SJSA1 (cell line): Measurements from ENCODE around the gene KDM2A. TPM values are rescaled to one million over a fixed set of nuclear protein-coding genes. Genes with fewer than 3 reads are reported as not detected.
A peak's percentile ranks its signal among the peaks of the same experiment; 100 is the strongest.

Experiments used
- DNase-seq, 2 experiments: peaks; one replicate each; pipeline ENCODE4 v3.0.0-alpha.2; 2015 to 2020; ENCODE audit warnings: low spot score in 2 of 2, low read depth in 1 of 2
- H3K27ac ChIP-seq: fragments of 250-450 bp; sonication (Bioruptor Pico); 2 replicates; pipeline ENCODE4 v1.5.1; 2020; ENCODE audit warnings: mild to moderate bottlenecking, moderate library complexity
- H3K27me3 ChIP-seq: fragments of 250-450 bp; sonication (Bioruptor Pico); replicated peaks from 2 replicates; pipeline ENCODE4 v1.5.1; 2020; ENCODE audit warnings: mild to moderate bottlenecking, moderate library complexity
- H3K36me3 ChIP-seq: fragments of 250-450 bp; sonication (Bioruptor Pico); 2 replicates; pipeline ENCODE4 v1.5.1; 2020; ENCODE audit warnings: mild to moderate bottlenecking
- H3K4me1 ChIP-seq: fragments of 250-450 bp; sonication (Bioruptor Pico); replicated peaks from 2 replicates; pipeline ENCODE4 v1.6.1; 2021; ENCODE audit warnings: mild to moderate bottlenecking
- H3K4me3 ChIP-seq: fragments of 250-450 bp; sonication (Bioruptor Pico); 2 replicates; pipeline ENCODE4 v1.5.1; 2020; ENCODE audit warnings: mild to moderate bottlenecking
- H3K9me3 ChIP-seq: fragments of 250-450 bp; sonication (Bioruptor Pico); replicated peaks from 2 replicates; pipeline ENCODE4 v1.5.1; 2020; ENCODE audit warnings: mild to moderate bottlenecking
- total RNA-seq: library from RNA; depleted of rRNA; stranded (reverse); fragments of >200 nt; shearing (Covaris generic); gene quantifications from 2 replicates; pipeline ENCODE4 v1.2.3, GENCODE V29; 2014

Gene KDM2A
- total RNA-seq, 1 experiment from 2014 or later: 41.2 TPM

DNA sequence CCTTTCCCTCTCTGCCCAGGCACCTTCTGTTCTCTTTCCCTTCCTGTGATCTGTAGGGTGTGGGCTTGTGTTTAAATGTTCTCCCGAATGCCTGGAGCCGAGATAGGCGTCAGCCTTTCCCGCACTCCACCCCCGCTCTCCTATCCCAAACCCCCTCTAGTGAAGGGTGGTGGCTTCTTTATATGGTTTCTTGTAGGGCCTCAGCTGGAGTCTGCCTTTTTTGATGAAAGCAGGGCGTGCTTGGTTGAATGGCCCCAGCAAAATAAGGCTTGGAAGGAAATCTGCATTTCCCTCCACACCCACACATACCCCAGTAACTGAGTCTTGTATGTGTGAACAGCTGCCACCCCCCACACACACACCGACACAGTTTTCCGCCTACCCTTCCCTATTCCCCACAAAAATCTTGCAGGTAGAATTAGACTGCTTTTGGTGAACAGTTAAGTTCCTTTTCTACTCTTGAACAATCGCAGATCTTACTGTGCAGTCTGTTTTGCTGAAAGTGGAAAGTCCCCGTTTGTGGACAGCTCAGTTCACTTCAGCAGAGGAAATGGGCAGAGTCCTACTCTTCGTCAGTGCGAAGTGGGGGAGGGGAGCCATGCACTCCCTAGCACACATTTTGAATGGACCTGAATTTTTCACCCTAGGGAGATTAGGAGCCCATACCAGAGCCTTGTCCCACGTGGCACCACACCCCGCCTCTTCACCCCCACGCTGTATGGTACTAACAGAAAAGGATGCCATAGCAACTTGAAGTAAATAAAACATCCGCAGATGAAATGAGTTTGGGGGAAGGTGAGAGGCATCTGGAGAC, 121.7 kb downstream of the KDM2A start:
- DNase-seq: peak; percentile 89 to 90
- Histone ChIP-seq H3K9me3 (no peaks in the 10 kb centered on the region), H3K27me3 (no peaks in the 10 kb centered on the region), H3K4me3 (peak overlapping the region; percentile 47), H3K27ac (peak overlapping the region; percentile 84), H3K4me1 (peaks cover 30% of the 10 kb centered on the region), H3K36me3 (peaks cover 43% of the 10 kb centered on the region)

DNA sequence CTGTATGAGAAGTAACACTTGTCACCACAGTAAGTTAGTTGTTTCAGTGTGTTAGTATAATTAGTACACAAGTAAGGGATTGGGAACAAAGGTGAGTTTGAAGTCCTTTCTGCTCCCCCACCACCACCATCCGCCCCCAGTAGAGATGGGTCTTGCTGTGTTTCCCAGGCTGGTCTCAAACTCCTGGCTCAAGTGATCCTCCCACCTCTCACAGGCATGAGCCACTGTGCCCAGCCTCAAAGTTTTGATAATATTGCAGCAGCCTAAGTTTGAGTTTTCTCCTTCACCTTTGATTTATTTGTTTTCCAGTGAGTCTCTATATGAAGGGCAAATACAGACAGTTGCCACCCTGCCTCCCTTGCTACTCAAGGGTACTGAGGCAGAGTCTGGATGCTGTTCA, 123.5 kb downstream of the KDM2A start:
- Histone ChIP-seq H3K27me3 (no peaks in the 10 kb centered on the region), H3K36me3 (peaks cover 59% of the 10 kb centered on the region), H3K9me3 (no peaks in the 10 kb centered on the region), H3K4me3 (no peak overlapping the region), H3K27ac (no peak overlapping the region), H3K4me1 (peaks cover 30% of the 10 kb centered on the region)
- DNase-seq: no peak

DNA sequence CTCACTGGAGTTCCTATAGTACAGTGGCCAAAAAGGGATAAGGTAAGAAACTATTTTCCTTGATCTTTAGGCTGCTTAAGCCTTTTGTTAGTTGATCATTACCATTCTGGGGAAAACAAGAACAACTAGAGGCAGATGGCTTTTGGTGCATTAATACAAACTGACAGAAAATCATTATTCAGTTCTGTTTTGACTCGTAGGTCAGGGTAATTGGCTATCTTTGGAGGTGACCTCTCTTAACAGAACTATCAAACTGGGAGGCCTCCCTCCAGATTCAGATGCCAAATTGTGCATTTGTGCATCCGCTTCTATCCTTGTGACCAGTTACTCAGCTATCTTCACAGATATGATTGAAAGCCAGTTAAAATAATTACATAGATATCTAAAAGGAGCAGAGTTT, 124.0 kb downstream of the KDM2A start:
- DNase-seq: no peak
- Histone ChIP-seq H3K36me3 (peaks cover 64% of the 10 kb centered on the region), H3K4me3 (no peak overlapping the region), H3K4me1 (peaks cover 30% of the 10 kb centered on the region), H3K27me3 (no peaks in the 10 kb centered on the region), H3K27ac (no peak overlapping the region), H3K9me3 (no peaks in the 10 kb centered on the region)

DNA sequence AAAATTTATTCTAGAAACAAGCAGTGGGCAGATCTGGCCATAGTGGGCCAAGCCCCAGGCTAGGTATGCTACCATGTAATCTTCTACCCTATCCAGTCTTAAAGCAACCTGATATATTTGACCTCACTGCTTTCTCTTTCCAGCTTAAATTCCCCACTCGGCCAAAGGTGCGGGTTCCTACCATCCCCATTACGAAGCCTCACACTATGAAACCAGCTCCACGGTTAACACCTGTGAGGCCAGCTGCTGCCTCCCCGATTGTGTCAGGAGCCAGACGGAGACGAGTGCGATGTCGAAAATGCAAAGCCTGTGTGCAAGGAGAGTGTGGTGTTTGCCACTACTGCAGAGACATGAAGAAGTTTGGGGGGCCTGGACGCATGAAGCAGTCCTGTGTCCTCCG, 126.0 kb downstream of the KDM2A start:
- peaks cover 19% of the 10 kb centered on the region for H3K4me1 ChIP-seq
- peaks cover 82% of the 10 kb centered on the region for H3K36me3 ChIP-seq
- no peak overlapping the region for H3K27ac ChIP-seq
- H3K27me3 ChIP-seq: no peaks in the 10 kb centered on the region
- peak in 1 of 2 experiments; percentile 44 for DNase-seq
- no peaks in the 10 kb centered on the region for H3K9me3 ChIP-seq
- H3K4me3 ChIP-seq: no peak overlapping the region

DNA sequence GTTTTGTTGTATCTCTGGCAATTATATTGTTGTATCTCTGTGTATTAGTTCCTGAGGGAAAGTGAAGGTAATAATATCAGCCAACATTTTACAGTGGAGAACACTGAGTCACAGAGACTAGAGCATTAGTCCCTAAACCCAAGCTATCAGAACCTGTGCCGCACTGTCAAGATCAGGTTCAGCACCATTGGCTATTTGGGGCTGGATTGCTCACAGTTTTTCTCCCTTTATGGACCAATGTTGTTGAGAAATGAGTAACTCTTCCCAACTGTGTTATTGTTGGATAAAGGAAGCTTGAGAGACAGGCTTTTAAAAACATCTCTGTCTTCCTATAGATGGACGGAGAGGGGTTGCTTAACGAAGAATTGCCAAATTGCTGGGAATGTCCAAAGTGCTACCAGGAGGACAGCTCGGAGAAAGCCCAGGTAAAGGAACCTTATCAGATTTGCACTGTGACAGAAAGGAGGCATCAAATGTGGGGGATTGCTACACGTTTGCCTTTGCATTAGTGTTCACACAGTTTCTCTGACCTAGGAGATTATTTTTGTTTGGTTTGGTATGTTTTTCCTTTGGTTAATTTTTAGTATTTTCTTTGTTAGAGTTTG, 129.0 kb downstream of the KDM2A start:
- peaks cover 96% of the 10 kb centered on the region for H3K36me3 ChIP-seq
- H3K27me3 ChIP-seq: no peaks in the 10 kb centered on the region
- no peak for DNase-seq
- peaks cover 2% of the 10 kb centered on the region; the same call in 1 of the 2 replicates for H3K9me3 ChIP-seq
- H3K4me3 ChIP-seq: no peak overlapping the region
- no peaks in the 10 kb centered on the region for H3K4me1 ChIP-seq
- H3K27ac ChIP-seq: no peak overlapping the region

DNA sequence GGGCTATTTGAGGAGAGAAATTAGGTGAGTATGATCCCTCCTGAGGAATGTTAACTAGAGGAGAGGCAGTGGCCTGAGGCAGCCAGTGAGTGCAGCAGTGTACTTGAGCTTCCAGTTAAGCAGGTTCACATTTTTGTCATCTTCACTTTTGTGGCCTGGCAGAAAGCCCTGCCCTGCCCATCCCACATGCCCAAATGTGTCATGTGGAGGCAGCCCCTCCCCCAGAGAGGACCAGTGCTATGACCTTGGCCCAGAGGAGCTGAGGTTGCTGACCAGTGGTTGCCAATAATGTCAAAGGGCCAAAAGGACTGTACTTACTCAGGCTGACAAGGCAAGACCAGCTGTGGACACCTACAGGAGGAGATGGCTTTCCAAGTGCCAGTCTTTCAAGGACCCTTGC, 129.6 kb downstream of the KDM2A start:
- Histone ChIP-seq H3K9me3 (peaks cover 3% of the 10 kb centered on the region; the same call in 1 of the 2 replicates), H3K4me1 (no peaks in the 10 kb centered on the region), H3K36me3 (peaks cover 96% of the 10 kb centered on the region), H3K27ac (no peak overlapping the region), H3K4me3 (no peak overlapping the region), H3K27me3 (no peaks in the 10 kb centered on the region)
- DNase-seq: peak in 1 of 2 experiments; percentile 44

DNA sequence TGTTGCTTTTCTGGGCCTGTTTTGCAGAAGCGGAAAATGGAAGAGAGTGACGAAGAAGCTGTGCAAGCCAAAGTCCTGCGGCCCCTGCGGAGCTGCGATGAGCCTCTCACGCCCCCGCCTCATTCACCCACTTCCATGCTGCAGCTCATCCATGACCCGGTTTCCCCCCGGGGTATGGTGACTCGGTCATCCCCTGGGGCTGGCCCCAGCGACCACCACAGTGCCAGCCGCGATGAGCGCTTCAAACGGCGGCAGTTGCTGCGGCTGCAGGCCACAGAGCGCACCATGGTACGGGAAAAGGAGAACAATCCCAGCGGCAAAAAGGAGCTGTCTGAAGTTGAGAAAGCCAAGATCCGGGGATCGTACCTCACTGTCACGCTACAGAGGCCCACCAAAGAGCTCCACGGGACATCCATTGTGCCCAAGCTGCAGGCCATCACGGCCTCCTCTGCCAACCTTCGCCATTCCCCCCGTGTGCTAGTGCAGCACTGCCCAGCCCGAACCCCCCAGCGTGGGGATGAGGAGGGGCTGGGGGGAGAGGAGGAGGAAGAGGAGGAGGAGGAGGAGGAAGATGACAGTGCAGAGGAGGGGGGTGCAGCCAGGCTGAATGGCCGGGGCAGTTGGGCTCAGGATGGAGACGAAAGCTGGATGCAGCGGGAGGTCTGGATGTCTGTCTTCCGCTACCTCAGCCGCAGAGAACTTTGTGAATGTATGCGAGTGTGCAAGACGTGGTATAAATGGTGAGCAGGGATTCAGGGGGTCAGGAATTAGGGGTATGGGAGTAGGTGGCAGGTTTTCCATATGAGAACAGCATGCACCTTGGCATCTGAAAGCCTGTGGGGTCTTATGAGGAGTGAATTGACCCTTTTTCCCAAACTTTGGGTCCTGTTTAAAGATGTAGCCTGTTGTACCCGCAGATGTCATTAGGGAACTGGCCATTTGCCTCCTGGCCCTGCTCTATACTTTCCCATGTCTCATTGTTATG, 131.3 kb downstream of the KDM2A start:
- Histone ChIP-seq H3K36me3 (peaks cover 98% of the 10 kb centered on the region), H3K27ac (no peak overlapping the region), H3K4me1 (no peaks in the 10 kb centered on the region), H3K4me3 (no peak overlapping the region), H3K9me3 (peaks cover 3% of the 10 kb centered on the region; the same call in 1 of the 2 replicates), H3K27me3 (no peaks in the 10 kb centered on the region)
- DNase-seq: no peak

DNA sequence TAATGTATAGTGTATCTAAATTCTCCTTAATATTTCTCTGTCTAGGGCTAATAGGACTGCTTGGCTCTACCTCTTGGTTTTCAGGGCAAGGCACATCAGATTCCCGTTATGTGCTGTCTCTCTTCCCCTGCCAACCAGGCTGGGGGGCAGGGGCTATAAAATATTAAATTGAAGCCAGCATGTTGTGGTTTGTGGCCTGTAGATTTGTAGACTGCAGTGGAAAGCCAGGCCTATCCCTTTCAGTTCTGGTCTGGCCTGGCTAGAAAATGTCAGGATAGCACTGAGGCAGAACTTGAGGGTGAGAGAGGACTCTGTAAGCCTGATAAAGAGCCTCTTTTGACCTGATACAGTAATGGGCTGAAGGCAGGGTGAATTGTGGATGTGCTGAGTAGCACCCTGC, 132.8 kb downstream of the KDM2A start:
- no peak overlapping the region for H3K4me3 ChIP-seq
- peaks cover 96% of the 10 kb centered on the region for H3K36me3 ChIP-seq
- H3K27ac ChIP-seq: no peak overlapping the region
- H3K27me3 ChIP-seq: no peaks in the 10 kb centered on the region
- no peaks in the 10 kb centered on the region for H3K4me1 ChIP-seq
- DNase-seq: no peak
- peaks cover 3% of the 10 kb centered on the region; the same call in 1 of the 2 replicates for H3K9me3 ChIP-seq

DNA sequence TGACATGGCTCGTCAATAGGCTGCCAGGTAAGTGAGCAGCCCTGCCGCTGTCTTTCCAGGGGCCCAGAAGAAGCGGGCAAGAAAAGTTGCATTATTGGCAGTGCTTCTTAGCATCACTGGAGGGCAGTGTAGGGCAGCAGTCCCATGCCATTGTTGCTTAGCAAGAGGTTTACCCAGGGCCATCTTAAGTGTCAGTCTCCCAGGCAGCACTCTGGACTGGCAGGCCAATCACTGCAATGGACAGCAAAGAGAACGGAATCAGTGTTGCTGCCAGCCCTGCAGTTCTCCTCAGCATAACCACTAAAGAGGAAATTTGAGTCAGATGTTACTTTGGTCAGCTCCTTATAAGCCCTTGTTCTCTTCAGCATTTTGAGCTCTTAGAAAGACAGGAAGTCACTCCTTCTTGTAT, 133.8 kb downstream of the KDM2A start:
- DNase-seq: peak in 1 of 2 experiments; percentile 72

DNA sequence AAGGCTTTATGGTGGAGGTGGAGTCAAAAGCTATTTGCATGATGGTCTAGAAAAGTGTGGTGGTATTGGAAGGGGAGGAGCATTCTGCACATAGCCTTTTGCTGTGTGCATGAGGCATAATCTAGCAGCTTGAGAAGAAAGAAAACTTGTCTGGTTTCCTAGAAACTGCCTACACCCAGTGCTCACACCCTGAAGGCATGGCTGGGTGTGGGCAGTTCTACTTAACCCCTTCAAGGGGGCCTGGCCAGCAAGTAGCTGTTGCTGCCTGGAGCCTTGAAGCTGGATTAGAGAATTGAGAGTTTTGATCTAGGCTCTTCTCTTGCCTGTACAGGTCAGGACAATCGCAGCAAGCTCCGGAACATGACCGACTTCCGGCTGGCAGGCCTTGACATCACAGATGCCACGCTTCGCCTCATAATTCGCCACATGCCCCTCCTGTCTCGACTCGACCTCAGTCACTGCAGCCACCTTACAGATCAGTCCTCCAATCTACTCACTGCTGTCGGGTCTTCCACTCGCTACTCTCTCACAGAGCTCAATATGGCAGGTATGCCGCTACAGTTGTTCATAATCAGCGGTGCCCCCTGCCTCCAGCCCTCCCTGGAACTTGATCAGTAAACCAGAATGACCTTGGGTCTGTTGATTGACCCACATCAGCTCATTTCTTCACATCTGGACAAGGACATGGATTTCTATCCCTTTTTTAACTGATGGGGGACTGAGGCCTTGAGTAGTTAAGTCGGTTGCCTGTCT, 135.0 kb downstream of the KDM2A start:
- peaks cover 3% of the 10 kb centered on the region; the same call in 1 of the 2 replicates for H3K9me3 ChIP-seq
- H3K27me3 ChIP-seq: no peaks in the 10 kb centered on the region
- DNase-seq: peak in 1 of 2 experiments; percentile 42
- peaks cover 81% of the 10 kb centered on the region for H3K36me3 ChIP-seq
- no peaks in the 10 kb centered on the region for H3K4me1 ChIP-seq
- no peak overlapping the region for H3K27ac ChIP-seq
- H3K4me3 ChIP-seq: no peak overlapping the region

More for the DNA sequence above, 133.8 kb downstream of the KDM2A start:
- H3K27me3 ChIP-seq: no peaks in the 10 kb centered on the region
- no peak overlapping the region for H3K4me3 ChIP-seq
- no peak overlapping the region for H3K27ac ChIP-seq
- H3K9me3 ChIP-seq: peaks cover 3% of the 10 kb centered on the region; the same call in 1 of the 2 replicates
- H3K4me1 ChIP-seq: no peaks in the 10 kb centered on the region
- peaks cover 93% of the 10 kb centered on the region for H3K36me3 ChIP-seq

DNA sequence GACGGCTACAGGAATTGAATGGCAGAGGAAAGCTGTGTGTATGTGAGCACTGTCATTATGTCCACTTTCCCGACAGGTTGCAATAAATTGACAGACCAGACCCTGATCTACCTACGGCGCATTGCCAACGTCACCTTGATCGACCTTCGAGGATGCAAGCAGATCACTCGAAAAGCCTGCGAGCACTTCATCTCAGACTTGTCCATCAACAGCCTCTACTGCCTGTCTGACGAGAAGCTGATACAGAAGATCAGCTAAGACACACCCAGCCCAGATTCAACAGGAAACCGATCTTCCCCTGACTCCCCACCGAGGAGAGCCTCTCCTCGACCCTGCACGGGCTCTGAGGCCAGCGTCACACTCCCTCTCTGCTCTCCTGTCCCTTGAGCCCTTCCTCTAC, 135.7 kb downstream of the KDM2A start:
- no peak overlapping the region for H3K27ac ChIP-seq
- H3K4me3 ChIP-seq: no peak overlapping the region
- H3K4me1 ChIP-seq: no peaks in the 10 kb centered on the region
- no peaks in the 10 kb centered on the region for H3K27me3 ChIP-seq
- peak in 1 of 2 experiments; percentile 43 for DNase-seq
- H3K36me3 ChIP-seq: peaks cover 73% of the 10 kb centered on the region
- H3K9me3 ChIP-seq: peaks cover 3% of the 10 kb centered on the region; the same call in 1 of the 2 replicates

DNA sequence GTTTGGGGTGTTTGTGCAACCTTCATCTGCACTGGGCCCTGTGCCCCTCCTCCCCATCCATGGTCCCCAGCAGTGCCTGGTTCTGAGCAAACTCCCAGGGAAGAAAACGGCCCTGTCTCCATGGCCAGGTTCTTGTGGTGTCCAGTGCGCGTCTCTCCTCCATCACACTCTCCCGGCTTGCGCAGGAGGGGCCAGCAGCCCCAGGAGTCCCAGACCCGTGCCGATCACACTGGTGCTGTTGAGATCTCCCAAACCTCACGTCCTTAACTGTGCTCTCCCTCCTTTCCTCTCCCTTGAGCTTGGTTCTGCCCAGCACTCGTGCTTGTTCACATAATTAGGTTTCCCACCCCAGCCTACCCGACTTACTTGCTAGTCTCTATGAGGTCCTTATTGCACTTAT, 136.3 kb downstream of the KDM2A start:
- peaks cover 68% of the 10 kb centered on the region for H3K36me3 ChIP-seq
- DNase-seq: peak in 1 of 2 experiments; percentile 48

DNA sequence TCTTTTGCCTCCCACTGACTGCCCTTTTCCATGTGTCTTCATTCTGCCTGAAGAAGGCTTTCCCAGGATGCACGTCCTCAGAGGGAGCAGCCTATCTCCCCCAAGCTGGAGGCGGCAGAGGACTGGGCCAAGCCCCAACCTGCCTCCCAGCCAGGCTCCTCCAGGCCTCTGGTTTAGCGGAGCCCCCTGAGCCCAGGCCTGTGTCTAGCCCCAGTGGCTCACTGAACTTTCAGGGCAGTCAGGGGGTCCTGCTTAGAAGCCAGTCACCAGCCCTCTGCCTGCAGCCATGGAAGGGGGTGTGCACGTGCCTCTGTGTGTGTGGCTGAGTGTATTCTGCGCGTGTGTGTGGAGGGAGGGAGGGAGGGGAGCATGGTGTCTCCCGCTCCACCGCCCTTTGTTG, 136.8 kb downstream of the KDM2A start:
- no peak overlapping the region for H3K27ac ChIP-seq
- H3K9me3 ChIP-seq: peaks cover 3% of the 10 kb centered on the region; the same call in 1 of the 2 replicates
- H3K27me3 ChIP-seq: no peaks in the 10 kb centered on the region
- H3K4me3 ChIP-seq: no peak overlapping the region
- peak in 1 of 2 experiments; percentile 47 for DNase-seq
- peaks cover under 1% of the 10 kb centered on the region for H3K4me1 ChIP-seq
- H3K36me3 ChIP-seq: peaks cover 63% of the 10 kb centered on the region

More for the DNA sequence above, 136.3 kb downstream of the KDM2A start:
- Histone ChIP-seq H3K4me3 (no peak overlapping the region), H3K27ac (no peak overlapping the region), H3K9me3 (peaks cover 3% of the 10 kb centered on the region; the same call in 1 of the 2 replicates), H3K27me3 (no peaks in the 10 kb centered on the region), H3K4me1 (no peaks in the 10 kb centered on the region)
